ENCODE measurements around the gene CDCP2.

- TF ChIP-seq CTCF (IDR thresholded peaks at IDR 0.05; ENCODE audit: poor library complexity) (no peak), EZH2 (IDR thresholded peaks at IDR 0.05; ENCODE audit: borderline replicate concordance) (no peak), EZH2phosphoT487 (IDR thresholded peaks at IDR 0.05; ENCODE audit: low read depth, severe bottlenecking, unreplicated experiment) (no peak)
Observed at GRCh38 chr1:54163573-54163972, 10.8 kb upstream of the CDCP2 start.

Data from hepatocyte (in vitro differentiated cells).